ENCODE results near the gene GLE1.

GRCh38 chr9:128485414-128485855 is 19.1 kb upstream of the GLE1 start:
- no peak for TF ChIP-seq CTCF (IDR thresholded peaks at IDR 0.05)
- no peak for TF ChIP-seq POLR2A (IDR thresholded peaks at IDR 0.05)
